Mucosa of stomach (tissue), 1 donor: Measurements from ENCODE around the gene ANKRD62.
"Not testable (repeated sequence)": the region's sequence is repeated elsewhere in the genome, so short reads cannot be mapped to it uniquely, and the experiment has no call there.

ENCODE experiments used
- H3K27me3 ChIP-seq: one replicate; pipeline ENCODE4 v1.7.0; 2013; ENCODE audit warnings: mild to moderate bottlenecking, low read length; ENCODE audit not compliant: control insufficient read depth, insufficient read depth
- H3K36me3 ChIP-seq: one replicate; pipeline ENCODE4 v1.7.0; 2013; ENCODE audit warnings: low read length; ENCODE audit not compliant: control insufficient read depth, insufficient read depth
- H3K4me1 ChIP-seq: one replicate; pipeline ENCODE4 v1.7.0; 2013; ENCODE audit warnings: mild to moderate bottlenecking, low read length; ENCODE audit not compliant: control insufficient read depth, insufficient read depth
- H3K4me3 ChIP-seq: one replicate; pipeline ENCODE4 v1.7.0; 2013; ENCODE audit warnings: low read length
- H3K9ac ChIP-seq: one replicate; pipeline ENCODE4 v1.7.0; 2013; ENCODE audit warnings: mild to moderate bottlenecking, low read length, moderate library complexity
- H3K9me3 ChIP-seq: one replicate; pipeline ENCODE4 v1.7.0; 2013; ENCODE audit warnings: mild to moderate bottlenecking, low read length, moderate library complexity; ENCODE audit not compliant: control insufficient read depth
- donor health status: Pancreatic carcinoma.

ANKRD62 gene

DNA sequence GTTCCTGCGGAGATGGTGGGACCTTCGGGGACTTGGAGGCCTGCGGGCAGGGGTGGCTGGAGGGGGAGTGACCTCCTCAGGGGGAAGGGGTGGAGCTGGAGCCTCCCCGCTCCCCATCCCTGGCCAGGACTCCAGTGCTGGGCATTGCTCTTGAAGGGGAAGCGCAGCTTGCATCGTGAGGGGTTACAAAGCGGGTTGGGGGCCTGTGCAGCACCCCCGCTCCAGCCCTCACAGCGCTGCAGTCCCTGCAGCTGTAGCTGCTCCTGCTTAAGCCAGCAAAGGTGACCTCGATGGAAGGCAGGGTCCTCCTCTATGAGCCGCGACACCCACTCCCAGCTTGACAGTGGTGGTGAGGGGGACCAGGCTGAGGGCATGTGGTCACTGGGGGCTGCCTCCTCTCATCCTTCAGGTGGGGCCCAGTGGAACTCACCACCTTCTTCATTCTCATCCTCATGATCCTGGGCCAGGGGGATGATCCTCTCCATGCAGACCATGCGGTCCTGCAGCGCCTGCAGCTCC lies 36.7 kb upstream of the ANKRD62 start:
- Histone ChIP-seq H3K9ac (no peak overlapping the region), H3K36me3 (no peaks in the 10 kb centered on the region), H3K9me3 (no peaks in the 10 kb centered on the region), H3K4me3 (no peak overlapping the region), H3K27me3 (no peaks in the 10 kb centered on the region), H3K4me1 (no peaks in the 10 kb centered on the region)

DNA sequence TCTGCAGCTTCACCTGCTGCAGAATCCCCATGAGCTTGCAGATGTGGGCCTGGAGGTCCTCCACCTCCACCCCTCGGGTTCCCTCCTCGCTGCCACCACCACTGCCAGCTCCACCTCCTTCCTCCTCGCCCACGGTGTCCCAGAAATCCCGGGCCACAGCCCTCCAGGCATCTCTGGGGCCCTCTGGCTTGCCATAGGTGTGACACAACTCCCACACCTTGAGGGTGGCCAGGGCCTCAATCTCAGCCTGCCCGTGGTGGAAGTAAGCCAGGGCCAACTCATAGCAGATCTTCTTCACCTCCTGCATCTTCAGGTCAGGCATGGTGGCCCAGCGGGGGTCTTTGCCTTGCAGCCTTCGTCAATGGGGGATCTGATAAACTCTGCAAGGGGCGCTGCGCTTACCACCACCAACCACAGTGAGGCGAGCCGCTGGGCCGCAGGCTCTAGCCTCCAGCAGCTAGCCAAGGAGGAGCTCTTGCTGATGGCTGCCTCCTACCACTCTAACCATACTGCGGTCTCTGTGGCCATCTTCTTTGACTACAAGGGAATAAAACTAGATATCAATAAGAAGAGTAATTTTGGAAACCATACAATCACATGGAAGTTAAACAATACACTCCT lies 36.1 kb upstream of the ANKRD62 start:
- Histone ChIP-seq H3K36me3 (no peaks in the 10 kb centered on the region), H3K4me1 (no peaks in the 10 kb centered on the region), H3K4me3 (no peak overlapping the region), H3K9me3 (no peaks in the 10 kb centered on the region), H3K9ac (no peak overlapping the region), H3K27me3 (no peaks in the 10 kb centered on the region)

DNA sequence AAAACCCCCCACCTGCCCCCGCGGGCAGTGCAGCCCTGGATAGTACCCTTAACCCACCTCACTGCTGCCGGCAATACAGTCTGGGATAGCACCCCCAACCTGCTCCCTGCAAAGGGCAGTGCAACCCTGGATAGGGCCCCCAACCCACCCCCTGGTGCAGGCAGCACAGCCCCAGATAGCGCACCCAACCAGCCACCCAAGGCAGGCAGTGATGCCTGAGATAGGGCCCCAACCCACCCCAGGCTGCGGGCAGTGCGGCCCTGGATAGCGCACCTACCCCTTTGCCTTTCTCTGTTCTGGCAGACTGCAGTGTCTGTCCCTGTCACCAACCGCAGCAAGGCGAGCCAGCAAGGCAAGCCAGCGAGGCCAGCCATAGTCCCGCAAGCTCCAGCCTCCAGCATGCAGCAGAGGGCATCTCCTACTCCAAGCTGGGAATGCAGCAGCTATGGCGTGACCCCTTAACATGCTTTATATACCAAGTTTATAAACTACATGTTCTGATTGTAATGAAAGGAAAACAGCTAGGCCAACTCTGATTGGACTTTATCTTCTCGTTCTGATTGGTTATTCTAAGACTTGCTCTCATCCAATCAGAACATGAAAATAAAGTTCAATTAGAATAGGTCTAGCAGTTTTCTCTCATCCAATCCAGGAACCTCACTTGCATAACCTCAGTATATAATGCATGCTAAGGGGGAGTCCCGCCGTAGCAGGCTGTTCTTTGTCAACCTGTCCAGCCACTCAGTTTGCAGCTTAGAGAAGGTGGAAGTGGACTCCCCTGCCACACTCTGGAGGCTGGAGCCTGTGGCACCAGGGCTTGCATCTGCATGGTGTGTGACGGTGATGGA lies 34.1 kb upstream of the ANKRD62 start:
- H3K36me3 ChIP-seq = no peaks in the 10 kb centered on the region
- H3K9me3 ChIP-seq = no peaks in the 10 kb centered on the region
- no peak overlapping the region for H3K4me3 ChIP-seq
- no peaks in the 10 kb centered on the region for H3K27me3 ChIP-seq
- H3K9ac ChIP-seq = no peak overlapping the region
- H3K4me1 ChIP-seq = no peaks in the 10 kb centered on the region

DNA sequence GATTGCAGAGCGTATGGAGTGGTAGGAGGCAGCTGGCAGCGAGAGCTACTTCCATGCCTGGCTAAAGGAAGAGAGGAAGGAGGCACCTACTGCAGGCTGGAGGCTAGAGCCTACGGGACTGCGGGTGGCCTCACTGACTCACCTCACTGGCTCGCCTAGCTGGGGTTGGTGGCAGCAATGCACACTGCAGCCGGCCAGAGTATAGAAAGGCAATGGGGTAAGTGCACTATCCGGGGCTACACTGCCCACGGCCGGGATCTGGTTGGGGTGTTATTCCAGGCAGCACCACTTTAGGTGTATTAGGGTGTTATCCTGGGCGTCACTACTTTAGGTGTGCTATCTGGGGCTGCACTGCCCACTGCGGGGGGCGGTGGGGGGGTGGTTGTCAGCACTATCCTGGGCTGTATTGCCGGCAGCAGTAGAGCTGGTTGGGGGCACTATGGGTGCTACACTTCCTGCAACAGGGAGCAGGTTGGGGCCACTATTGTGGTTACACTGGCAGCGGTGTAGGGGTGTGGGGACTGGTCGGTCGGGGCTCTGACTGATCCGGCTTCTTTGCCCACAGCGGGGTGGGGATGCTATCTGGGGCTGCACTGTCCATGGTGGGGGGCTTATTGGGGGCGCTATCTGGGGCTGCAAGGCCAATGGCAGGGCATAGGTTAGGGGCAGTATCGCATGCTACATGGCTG lies 33.3 kb upstream of the ANKRD62 start:
- no peaks in the 10 kb centered on the region for H3K9me3 ChIP-seq
- H3K4me3 ChIP-seq = no peak overlapping the region
- no peaks in the 10 kb centered on the region for H3K27me3 ChIP-seq
- H3K4me1 ChIP-seq = no peaks in the 10 kb centered on the region
- no peak overlapping the region for H3K9ac ChIP-seq
- H3K36me3 ChIP-seq = no peaks in the 10 kb centered on the region

DNA sequence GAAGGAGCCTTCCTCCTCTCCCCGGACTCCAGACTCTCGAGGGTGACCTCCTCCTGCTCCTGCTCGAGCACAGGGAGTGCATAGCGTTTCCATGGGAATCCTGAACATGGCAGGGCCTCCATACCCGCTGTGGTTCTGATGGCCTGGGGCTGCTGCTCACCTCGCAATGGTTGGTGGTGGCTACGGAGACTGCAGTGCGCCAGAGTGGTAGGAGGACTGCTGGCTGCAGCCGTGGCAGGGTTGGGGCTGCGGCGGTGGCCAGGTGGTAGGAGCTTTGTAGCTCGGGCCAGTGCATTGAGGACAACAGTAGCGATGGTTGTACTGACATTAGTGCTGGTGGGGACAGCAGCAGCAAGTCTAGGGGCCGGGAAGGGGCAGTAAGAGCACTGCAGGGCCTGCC lies 32.0 kb upstream of the ANKRD62 start:
- Histone ChIP-seq H3K27me3 (no peaks in the 10 kb centered on the region), H3K4me3 (no peak overlapping the region), H3K9ac (no peak overlapping the region), H3K4me1 (no peaks in the 10 kb centered on the region), H3K9me3 (no peaks in the 10 kb centered on the region), H3K36me3 (no peaks in the 10 kb centered on the region)

DNA sequence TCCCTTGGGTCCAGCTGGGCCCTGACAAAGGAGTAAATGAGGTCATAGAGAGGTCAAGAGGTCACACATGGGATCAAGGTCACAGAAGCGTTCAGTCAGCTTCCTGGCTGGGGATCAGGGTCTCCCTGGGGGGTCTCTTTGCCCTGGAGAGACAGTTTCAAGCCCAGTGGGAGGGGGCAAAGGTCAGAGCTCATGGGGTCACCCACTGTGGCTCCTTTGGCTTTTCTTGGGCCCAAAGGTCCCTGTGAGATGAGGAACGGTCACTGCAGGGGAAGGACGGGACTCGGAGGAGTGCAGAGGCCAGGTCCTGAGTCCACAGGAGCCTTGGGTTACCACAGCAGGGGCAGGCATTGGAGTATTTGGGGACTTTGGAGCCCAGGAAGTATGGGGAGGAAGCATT lies 30.7 kb upstream of the ANKRD62 start:
- Histone ChIP-seq H3K36me3 (no peaks in the 10 kb centered on the region), H3K4me1 (no peaks in the 10 kb centered on the region), H3K27me3 (no peaks in the 10 kb centered on the region), H3K9me3 (no peaks in the 10 kb centered on the region), H3K4me3 (no peak overlapping the region), H3K9ac (no peak overlapping the region)

DNA sequence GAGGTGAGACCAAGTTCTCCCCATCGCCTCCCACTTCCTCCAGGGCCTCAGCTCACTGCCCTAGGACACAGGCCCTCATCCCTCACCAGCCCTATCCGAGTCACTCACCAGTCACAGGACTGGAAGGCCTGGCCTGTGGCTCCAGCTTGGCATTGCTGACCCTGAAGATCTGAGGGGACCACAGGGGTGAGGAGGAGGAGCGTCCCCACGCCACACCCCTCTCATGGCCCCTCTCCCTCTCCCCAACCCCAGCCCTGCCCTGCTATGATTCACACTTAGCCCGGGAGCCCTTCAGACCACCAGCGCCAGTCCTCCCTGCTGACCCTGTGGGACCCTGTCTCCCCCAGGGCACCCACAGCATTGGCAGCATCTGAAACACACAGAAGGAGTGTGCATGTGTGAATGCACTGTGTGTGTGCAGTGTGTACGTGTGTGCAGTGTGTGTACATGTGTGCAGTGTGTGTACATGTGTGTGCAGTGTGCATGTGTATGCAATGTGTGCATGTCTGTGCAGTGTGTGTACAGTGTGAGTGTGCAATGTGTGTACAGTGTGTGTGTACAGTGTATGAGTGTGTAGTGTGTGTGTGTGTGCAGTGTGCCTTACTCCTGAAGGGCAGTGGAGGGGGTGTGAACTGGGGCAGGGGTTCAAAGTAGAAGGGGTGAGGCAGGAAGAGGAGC lies 29.4 kb upstream of the ANKRD62 start:
- no peaks in the 10 kb centered on the region for H3K36me3 ChIP-seq
- H3K27me3 ChIP-seq = no peaks in the 10 kb centered on the region
- no peaks in the 10 kb centered on the region for H3K4me1 ChIP-seq
- H3K9me3 ChIP-seq = no peaks in the 10 kb centered on the region
- H3K9ac ChIP-seq = no peak overlapping the region
- no peak overlapping the region for H3K4me3 ChIP-seq

DNA sequence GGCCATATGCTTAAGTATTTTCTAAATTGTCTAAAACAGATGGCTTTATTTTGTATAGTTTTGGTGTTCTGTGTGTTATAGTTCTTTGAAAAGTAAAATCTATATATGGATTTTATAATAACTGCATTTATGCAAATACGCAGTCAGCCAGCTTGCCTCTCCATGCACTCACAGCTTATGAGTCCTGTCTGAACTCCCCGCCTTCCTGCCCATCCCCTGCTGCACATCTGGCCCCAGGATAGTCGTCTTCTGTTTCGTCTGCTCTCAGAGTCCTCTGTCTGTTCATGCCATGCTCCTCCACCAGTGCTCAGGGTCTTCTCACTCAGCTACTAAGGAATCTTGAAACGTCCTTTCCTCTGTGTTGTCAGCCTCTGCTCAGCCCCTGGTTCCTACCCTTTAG lies 28.2 kb upstream of the ANKRD62 start:
- Histone ChIP-seq H3K9me3 (no peaks in the 10 kb centered on the region), H3K9ac (no peak overlapping the region), H3K27me3 (no peaks in the 10 kb centered on the region), H3K36me3 (no peaks in the 10 kb centered on the region), H3K4me1 (no peaks in the 10 kb centered on the region), H3K4me3 (no peak overlapping the region)

DNA sequence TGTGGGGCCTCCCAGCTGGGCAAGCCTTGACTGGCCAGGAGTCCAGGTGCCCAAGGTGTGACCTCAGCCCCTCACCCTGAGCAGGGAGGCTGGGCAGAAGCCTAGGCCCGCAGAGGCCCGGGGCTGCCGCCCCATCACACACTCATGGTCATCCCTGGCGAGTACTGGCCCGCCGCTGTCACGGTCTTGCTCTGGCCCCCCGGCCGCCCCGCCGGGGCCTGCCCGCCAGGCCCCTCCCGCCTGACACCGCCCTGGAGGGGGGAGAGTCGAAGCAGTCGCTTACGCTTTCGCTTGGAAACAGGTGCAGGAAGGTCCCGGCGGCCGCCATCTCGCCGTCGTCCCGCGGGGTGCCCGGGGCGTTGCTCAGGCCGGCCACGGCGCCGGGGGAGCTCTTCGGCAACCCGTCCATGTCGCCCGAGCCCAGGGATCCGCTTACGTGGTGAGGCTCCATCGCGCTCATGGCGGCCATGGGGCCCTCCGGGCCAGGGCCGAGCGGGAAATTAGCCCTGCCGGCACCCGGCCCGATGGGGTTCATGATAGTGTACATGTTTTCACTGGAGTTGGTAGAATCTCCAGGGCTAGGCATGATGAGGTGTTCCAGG lies 26.6 kb upstream of the ANKRD62 start:
- Histone ChIP-seq H3K4me3 (no peak overlapping the region), H3K4me1 (no peaks in the 10 kb centered on the region), H3K36me3 (no peaks in the 10 kb centered on the region), H3K9ac (no peak overlapping the region), H3K27me3 (no peaks in the 10 kb centered on the region), H3K9me3 (no peaks in the 10 kb centered on the region)

DNA sequence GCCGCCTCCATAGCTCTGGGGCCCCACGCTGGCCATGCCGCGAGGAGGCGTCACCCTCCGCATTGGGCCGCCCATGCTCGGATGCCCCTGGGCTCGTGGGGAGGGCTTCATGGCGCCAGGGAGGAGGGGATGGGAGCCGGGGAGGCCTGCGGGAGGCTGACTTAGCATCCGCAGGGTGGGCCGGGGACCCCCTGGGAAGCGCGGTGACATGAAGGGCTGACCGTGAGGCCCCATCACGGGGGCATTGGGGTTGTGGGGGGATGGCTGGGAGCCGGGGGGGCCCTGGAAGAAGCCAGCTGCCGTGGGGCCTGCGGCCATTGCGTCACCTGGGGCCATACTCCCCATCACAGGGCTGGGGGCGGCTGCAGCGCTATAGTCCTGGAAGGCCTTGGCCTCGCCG lies 26.0 kb upstream of the ANKRD62 start:
- Histone ChIP-seq H3K9me3 (no peaks in the 10 kb centered on the region), H3K4me1 (no peaks in the 10 kb centered on the region), H3K9ac (no peak overlapping the region), H3K4me3 (no peak overlapping the region), H3K27me3 (no peaks in the 10 kb centered on the region), H3K36me3 (no peaks in the 10 kb centered on the region)

DNA sequence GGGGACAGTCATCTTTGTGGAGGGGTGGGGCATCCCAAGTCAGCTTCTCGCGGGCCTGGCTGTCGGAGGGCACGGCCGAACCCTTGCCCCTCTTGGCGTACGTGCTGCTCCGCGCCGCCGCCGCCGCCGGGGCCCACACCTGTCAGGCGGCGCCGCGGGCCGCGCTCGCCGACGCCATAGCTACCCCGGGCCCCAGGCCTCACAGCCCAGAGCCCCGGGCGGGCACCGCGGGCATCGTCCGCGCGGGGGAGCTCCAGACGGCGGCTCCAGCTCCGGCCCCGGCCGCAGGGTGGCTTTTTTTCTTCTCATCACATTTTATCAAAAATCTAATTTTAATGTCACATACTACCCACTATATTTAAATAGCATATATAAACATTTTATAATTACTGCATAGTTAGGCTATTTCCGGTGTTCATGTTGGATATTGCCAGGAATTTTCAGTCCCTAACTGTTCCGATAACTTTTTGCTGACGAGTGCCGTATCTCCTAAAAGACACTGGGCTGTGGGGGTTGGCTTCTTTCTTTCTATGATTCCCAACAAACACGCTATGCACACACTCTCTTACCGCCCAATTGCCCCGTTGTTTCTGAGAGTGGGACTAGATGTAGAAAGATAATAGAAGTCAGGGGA lies 25.2 kb upstream of the ANKRD62 start:
- H3K9me3 ChIP-seq, H3K4me1 ChIP-seq, H3K4me3 ChIP-seq: not testable (repeated sequence)

More for the DNA sequence above, 25.2 kb upstream of the ANKRD62 start:
- not testable (repeated sequence) for H3K27me3 ChIP-seq, H3K36me3 ChIP-seq, H3K9ac ChIP-seq
